Measurements from ENCODE around the gene ANKS1A.
A peak's percentile ranks its signal among the peaks of the same experiment; 100 is the strongest.
"Not testable (repeated sequence)": the region's sequence is repeated elsewhere in the genome, so short reads cannot be mapped to it uniquely, and the experiment has no call there.

The ANKS1A gene

DNA sequence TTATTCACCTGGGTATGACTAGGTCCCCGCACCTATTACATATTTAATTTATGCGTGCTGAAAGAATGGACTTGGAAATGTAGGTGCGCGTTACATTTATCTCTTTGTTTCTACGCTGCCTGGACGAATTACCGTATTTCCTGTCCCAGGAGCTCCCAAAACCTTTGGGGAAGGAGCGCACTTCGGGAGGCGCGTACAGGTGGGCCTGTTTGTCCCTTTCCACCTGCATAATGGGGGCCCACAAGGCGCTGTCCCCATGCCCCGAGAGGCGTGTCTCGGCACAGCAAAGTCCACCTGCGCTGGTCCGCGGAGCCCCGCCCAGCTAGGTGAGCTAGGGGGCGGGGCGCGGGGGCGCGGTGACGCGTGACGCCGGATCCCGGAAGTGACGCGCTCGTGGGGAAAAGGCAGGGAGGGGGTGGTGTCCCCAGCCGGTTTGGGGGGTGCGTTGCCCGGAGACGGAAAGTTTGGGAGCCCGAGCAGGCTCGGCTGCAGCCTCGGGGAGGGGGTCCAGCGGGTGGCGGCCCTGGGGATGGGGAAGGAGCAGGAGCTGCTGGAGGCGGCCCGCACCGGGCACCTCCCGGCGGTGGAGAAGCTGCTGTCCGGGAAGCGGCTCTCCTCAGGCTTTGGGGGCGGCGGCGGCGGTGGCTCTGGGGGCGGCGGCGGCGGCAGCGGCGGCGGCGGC is at the start of gene ANKS1A:
TSS of gene ANKS1A (plus strand) at position 382 of the 682 bp plus-strand sequence. CDS start at position 530, 148 bp downstream.
- peak; percentile 72 for DNase-seq (ENCODE audit: low spot score)

DNA sequence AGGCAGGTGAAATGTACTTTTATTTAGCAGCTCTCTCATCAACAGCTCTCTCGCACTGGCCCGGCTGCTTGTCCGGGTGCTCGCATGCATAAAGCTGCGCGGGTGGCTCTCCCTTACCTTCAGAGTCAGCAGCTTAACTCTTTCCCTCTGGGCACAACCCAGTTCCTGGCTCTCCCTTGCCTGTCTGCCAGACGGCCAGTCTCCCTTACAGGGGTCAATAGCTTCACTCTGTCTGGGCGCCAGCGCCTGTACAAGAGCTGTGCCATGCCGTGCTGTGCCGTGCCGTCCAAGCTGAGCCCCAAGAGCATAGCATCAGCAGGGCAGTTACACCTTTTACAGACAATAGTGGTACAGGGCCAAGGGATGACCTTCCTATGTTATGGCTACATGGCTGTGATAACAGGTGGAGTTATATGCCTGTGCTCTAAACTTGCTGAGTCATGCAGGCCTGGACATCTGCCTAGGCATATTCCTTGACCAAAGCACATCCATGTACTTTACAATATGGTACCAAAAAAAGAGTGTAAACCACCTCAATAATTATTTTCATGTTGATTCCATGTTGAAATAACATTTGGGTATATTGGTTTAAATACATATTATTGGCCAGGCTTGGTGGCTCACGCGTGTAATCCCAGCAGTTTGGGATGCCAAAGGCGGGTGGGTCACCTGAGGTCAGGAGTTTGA is 49.2 kb upstream of the ANKS1A start:
- no peak for DNase-seq (ENCODE audit: low spot score)

GRCh38 chr6:34849066-34849465 is 40.0 kb upstream of the ANKS1A start:
- DNase-seq (ENCODE audit: low spot score), result not testable (repeated sequence)

DNA sequence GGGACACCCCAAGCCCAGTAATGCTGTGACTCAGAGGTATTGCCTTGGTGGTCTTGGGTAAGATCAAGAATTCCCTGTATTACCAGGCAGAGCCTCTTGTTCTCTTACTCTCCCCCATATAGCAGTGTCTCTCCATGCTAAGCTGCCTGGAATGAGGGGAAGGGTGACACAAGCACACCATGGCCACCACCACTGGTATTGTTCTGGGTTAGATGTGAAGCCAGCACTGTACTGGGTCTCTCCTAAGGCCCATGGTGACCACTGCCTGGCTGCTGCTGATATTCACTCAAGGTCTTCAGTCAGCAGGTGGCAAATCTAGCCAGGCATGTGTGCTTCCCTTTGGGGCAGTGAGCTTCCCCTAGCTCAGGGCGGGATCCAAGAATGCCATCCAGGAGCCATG is 37.7 kb upstream of the ANKS1A start:
- no peak for DNase-seq (ENCODE audit: low spot score)

- DNase-seq (ENCODE audit: low spot score), result no peak
Observed at GRCh38 chr6:34852406-34853085, 36.5 kb upstream of the ANKS1A start.

GRCh38 chr6:34855463-34855862 is 33.6 kb upstream of the ANKS1A start:
- no peak for DNase-seq (ENCODE audit: low spot score)

- no peak for DNase-seq (ENCODE audit: low spot score)
Observed at GRCh38 chr6:34858681-34859080, 30.4 kb upstream of the ANKS1A start.

DNA sequence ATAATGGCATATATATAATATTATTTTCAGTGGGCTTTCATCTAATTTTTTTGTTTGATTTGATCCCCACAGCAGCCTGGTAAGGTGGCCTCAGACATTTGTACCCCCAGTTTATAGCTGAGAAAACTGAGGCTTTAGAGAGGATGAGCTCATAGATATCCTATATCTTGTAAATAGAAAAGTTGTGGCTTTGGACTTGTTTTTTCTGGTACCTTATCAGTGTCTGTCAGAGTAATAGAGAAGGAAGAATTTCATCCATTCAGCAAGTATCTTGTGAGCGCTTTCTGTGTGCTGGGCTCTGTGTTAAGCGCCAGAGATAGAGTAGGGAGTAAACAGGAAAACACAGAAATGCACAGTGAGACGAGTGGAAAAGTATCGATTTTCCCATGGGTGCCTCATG is 29.1 kb upstream of the ANKS1A start:
- no peak for DNase-seq (ENCODE audit: low spot score)

GRCh38 chr6:34860776-34861175 is 28.3 kb upstream of the ANKS1A start:
- DNase-seq (ENCODE audit: low spot score), result no peak

DNA sequence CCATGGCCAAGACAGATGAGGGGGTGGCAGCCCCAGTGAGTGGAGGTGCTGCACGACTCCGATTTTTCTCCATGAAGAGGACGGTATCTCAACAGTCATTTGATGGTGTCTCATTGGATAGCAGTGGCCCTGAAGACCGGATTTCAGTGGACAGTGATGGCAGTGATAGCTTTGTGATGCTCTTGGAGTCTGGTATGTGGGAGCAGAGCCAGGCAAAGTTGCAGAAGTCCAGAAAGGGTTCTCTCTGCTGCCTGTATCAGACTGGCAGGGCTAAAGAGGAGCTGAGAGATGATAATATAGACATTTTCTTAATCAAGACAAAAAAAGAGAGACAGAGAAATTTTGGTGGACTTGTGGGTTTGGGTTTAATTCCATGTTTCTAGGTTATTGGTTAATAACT is 25.0 kb upstream of the ANKS1A start:
- DNase-seq (ENCODE audit: low spot score), result no peak

DNA sequence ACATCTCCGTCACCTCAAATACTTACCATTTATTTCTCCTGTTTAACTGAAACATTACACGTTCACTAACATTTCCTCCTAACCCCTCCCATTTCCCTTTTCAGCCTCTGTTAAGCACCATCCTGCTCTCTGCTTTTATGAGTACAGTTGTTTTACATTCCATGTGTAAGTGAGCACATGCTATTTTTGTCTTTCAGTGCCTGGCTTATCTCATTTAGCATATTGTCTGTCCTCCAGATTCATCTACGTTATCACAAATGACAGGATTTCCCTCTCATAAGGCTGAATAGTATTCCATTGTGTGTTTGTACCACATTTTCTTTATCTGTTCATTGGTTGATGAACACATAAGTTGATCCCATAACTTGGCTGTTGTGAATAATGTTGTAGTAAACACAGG is 23.9 kb upstream of the ANKS1A start:
- no peak for DNase-seq (ENCODE audit: low spot score)

- no peak for DNase-seq (ENCODE audit: low spot score)
Observed at GRCh38 chr6:34866509-34866908, 22.5 kb upstream of the ANKS1A start.

DNA sequence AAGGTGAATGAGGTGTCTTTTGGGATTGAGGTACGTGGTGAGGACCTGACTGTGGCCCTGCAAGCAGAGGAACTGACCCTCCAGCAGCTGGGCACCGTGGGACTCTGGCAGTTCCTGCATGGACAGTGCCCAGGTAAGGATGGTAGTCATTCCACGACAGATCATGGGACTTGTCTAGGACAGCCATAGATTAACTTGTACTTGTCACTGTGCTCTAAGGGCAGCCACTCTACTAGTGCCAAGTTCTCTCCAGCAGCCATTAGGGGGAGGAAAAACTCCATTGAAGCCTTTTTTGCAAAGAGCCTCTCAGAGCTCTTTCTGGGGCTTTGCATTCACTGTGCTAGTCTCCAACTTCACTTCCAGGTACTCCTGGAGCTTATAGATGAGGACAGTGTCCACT is 21.6 kb upstream of the ANKS1A start:
- DNase-seq (ENCODE audit: low spot score), result no peak

GRCh38 chr6:34871853-34872252 is 17.2 kb upstream of the ANKS1A start:
- no peak for DNase-seq (ENCODE audit: low spot score)

- DNase-seq (ENCODE audit: low spot score), result no peak
Observed at GRCh38 chr6:34872332-34872731, 16.7 kb upstream of the ANKS1A start.

DNA sequence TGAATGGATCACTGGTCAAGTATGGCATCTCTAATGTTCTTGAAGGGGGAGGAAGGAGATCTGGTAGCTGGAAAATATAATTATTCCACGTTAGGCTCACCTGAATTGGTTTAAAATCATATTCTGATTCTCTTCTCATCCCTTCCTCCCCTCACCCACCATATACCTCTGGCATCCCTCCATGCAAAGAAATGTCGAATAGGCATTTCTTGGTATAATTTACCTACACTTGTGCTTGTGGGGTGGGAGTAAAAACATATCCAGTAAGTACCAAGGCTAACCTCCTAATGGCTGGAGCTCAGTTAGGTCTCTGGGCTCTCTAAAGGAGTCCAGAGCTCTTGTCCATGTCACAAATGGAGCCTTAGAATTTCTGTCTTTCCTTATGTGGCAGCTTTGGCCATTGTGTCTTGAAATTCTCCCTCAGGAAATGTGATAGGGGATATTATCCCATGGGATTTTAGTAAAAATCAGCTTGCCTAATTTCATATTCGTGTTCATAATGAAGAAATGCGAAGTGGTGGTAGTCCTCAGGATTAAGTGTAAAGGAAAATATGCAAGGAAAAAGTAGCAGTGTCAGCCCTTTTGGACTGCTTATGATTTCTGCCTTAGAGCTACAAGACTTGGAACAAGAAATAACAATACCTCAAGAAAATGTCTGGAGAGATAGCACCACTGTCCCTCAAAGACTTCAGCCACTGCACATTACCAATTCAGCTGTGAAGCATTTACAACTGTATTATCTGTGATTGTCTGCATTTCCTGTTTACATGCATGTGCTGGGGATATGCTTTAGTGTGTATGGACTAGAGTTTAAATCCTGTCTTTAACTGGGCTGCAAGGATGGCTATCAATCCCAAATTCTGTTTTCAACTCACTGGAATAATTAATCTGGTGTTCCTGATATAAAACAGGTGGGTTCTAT is 13.5 kb upstream of the ANKS1A start:
- DNase-seq (ENCODE audit: low spot score), result no peak

DNA sequence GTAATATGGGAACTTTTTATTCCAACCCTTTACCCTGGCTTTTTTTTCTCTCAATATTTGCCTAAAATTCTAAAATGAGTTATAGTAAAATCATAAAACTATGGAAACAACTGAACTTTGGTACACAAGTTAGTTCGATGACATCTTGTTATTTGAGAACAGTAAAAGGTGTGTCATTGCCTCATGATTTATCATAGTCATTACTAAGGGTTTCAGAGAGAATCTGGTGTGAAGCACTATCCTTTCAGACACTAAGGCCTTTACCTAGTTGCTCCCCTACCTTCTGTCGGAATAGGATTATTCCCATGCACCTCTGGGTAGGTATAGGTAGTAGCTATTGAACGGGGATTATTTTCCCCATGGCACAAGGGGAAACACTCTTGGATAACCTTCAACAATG is 12.6 kb upstream of the ANKS1A start:
- no peak for DNase-seq (ENCODE audit: low spot score)

- DNase-seq (ENCODE audit: low spot score), result no peak
Observed at GRCh38 chr6:34877259-34877658, 11.8 kb upstream of the ANKS1A start.

GRCh38 chr6:34877869-34878485 is 11.1 kb upstream of the ANKS1A start:
- DNase-seq (ENCODE audit: low spot score), result no peak

DNA sequence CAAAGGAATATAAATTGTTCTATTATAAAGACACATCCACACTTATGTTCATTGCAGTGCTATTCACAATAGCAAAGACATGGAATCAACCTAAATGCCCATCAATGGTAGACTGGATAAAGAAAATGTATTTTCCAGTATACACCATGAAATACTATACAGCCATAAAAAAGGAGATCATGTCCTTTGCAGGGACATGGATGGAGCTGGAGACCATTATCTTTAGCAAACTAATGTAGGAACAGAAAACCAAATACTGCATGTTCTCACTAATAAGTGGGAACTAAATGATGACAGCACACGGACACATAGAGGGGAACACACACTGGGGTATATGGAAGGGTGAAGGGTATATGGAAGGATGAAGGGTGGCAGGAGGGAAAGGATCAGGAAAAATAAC is 5.0 kb upstream of the ANKS1A start:
- not testable (repeated sequence) for DNase-seq (ENCODE audit: low spot score)

DNA sequence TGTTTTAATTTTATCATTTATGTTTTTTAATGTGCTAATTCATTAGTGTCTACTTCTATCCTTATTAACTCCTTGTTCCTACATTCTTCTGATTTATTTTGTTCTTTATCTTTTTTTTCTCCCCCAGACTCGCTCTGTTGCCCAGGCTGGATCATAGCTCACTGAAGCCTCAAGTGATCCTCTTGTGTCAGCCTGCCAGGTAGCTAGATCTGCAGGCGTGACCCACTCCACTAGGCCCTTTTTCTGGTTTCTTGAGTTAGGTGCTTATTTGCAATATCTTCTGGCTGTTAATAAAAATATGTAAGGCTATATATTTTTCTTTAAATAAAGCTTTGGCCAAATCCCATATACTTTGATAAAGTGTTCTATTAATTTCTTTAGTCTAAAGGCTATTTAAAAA is 4.1 kb upstream of the ANKS1A start:
- no peak for DNase-seq (ENCODE audit: low spot score)

GRCh38 chr6:34885837-34886236 is 3.2 kb upstream of the ANKS1A start:
- DNase-seq (ENCODE audit: low spot score), result not testable (repeated sequence)
